ENCODE data around the gene TSHZ2. TPM values are rescaled to one million over a fixed set of nuclear protein-coding genes. Genes with fewer than 3 reads are reported as not detected.

Gene TSHZ2
- total RNA-seq, 1 experiment from 2014 or later: 0.07 TPM

DNA sequence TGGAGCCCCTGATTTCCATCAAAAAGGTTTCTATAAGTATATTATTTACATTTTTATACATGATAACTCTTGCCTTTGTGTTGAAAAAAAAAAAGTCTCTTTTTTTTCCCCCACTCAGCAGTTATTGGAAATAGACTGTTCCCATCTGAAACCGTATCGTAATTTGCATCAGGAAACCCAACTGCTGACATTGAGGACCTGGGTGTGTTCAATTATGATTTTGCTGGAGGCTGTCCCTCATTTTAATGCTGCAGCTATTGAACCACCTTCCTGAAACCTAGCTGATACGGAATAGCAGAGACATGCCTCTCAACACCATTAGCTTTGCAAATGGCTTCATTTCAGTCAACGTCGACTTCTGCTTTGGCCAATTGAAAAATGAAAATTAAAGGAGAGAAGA is 522.6 kb downstream of the TSHZ2 start:
- Histone ChIP-seq H3K4ac (ENCODE audit: low read depth, low read length) (no peak overlapping the region), H3K23ac (ENCODE audit: insufficient read length, low read depth, low read length) (no peak overlapping the region), H3K79me2 (ENCODE audit: insufficient read depth, low read length) (no peaks in the 10 kb centered on the region), H3T11ph (ENCODE audit: low read length) (no peak overlapping the region), H4K5ac (ENCODE audit: insufficient read length, low read depth, low read length) (no peak overlapping the region), H2BK120ac (ENCODE audit: low read depth, low read length, poor library complexity, severe bottlenecking) (no peak overlapping the region), H2AK5ac (ENCODE audit: insufficient read length, low read length) (no peak overlapping the region), H3K56ac (ENCODE audit: insufficient read length, low read depth, low read length) (no peak overlapping the region), H3K18ac (ENCODE audit: insufficient read length, low read depth, low read length) (no peak overlapping the region), H3K27me3 (ENCODE audit: insufficient read depth, low read length) (no peaks in the 10 kb centered on the region), H3K23me2 (ENCODE audit: insufficient read length, low read depth, low read length, poor library complexity, severe bottlenecking) (no peaks in the 10 kb centered on the region), H4K91ac (ENCODE audit: insufficient read length, low read depth, low read length) (no peak overlapping the region), H2BK12ac (ENCODE audit: insufficient read length, low read depth, low read length) (no peak overlapping the region), H3K27ac (ENCODE audit: insufficient read length, low read depth, low read length) (no peak overlapping the region), H2BK5ac (ENCODE audit: insufficient read length, low read length) (no peak overlapping the region), H3K9me3 (ENCODE audit: control insufficient read depth, low read depth, low read length) (no peaks in the 10 kb centered on the region), H2AFZ (ENCODE audit: low read length) (no peak overlapping the region), H3K14ac (ENCODE audit: insufficient read depth, low read length) (no peak overlapping the region), H3K4me1 (ENCODE audit: insufficient read depth, low read length) (no peaks in the 10 kb centered on the region), H3K9ac (ENCODE audit: extremely low read depth, insufficient read length, low read length) (no peak overlapping the region), H3K4me2 (ENCODE audit: insufficient read depth, insufficient read length, low read length) (no peak overlapping the region), H2BK20ac (ENCODE audit: low read depth, low read length, poor library complexity, severe bottlenecking) (no peak overlapping the region), H3K79me1 (ENCODE audit: insufficient read depth, low read depth, low read length, poor library complexity, severe bottlenecking) (no peaks in the 10 kb centered on the region), H4K20me1 (ENCODE audit: control insufficient read depth, insufficient read depth, insufficient read length) (no peaks in the 10 kb centered on the region), H4K8ac (replicated peaks; ENCODE audit: insufficient read length, low read depth, low read length) (no peak overlapping the region), H2BK15ac (ENCODE audit: low read depth, low read length) (no peak overlapping the region)
- H3K9me3 Mint-ChIP-seq: peaks cover 0 to 2% of the 10 kb centered on the region in 2 experiments; a peak in 2 of 5 replicates
- H3K4me3 Mint-ChIP-seq: no peak overlapping the region
- peaks cover 15 to 18% of the 10 kb centered on the region in 2 experiments for H3K4me1 Mint-ChIP-seq
- H3K36me3 Mint-ChIP-seq (ENCODE audit: insufficient read depth in 1 of 3, low read depth in 3 of 3): peaks cover 0 to 29% (median 22%) of the 10 kb centered on the region in 3 experiments; a peak in 5 of 7 replicates
- H3K27me3 Mint-ChIP-seq (ENCODE audit: low read depth): no peaks in the 10 kb centered on the region
- DNase-seq: no peak
- no peak overlapping the region for H3K27ac Mint-ChIP-seq
- TF ChIP-seq, protein P1, sequence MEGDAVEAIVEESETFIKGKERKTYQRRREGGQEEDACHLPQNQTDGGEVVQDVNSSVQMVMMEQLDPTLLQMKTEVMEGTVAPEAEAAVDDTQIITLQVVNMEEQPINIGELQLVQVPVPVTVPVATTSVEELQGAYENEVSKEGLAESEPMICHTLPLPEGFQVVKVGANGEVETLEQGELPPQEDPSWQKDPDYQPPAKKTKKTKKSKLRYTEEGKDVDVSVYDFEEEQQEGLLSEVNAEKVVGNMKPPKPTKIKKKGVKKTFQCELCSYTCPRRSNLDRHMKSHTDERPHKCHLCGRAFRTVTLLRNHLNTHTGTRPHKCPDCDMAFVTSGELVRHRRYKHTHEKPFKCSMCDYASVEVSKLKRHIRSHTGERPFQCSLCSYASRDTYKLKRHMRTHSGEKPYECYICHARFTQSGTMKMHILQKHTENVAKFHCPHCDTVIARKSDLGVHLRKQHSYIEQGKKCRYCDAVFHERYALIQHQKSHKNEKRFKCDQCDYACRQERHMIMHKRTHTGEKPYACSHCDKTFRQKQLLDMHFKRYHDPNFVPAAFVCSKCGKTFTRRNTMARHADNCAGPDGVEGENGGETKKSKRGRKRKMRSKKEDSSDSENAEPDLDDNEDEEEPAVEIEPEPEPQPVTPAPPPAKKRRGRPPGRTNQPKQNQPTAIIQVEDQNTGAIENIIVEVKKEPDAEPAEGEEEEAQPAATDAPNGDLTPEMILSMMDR (conservative IDR thresholded peaks at IDR 0.05): no peak
- WGBS (ENCODE audit: extremely low coverage, insufficient read length, low lambda C conversion rate): no CpG with 5 or more reads among the region's 5 CpGs

Data from H9 (cell line).